SK-N-SH (cell line): Measurements from ENCODE around the gene GAPVD1. TPM values are rescaled to one million over a fixed set of nuclear protein-coding genes. Genes with fewer than 3 reads are reported as not detected.

Experiments used
- CTCF ChIA-PET: fragments of 300-600, 350-600 bp; formaldehyde crosslinking; extraction: SDS; loops from one replicate; lab custom pipeline; 2021; lab: Yijun Ruan, JAX
- POLR2A ChIA-PET: fragments of 350-600 bp; sonication (Branson Sonifier 250); formaldehyde crosslinking; extraction: SDS; loops from one replicate; lab custom pipeline; 2020; ENCODE audit warnings: antibody characterized with exemption, inconsistent platforms; lab: Yijun Ruan, JAX
- DNase-seq: peaks from one replicate; pipeline ENCODE4 v3.0.0; 2012
- H2AFZ ChIP-seq: fragments of 200-600 bp; sonication (generic); 2 replicates; pipeline ENCODE4 v1.8.1; 2016; ENCODE audit warnings: antibody characterized with exemption, mild to moderate bottlenecking, low read depth
- H3F3A ChIP-seq: fragments of 200-600 bp; sonication (generic); replicated peaks from 2 replicates; pipeline ENCODE3; 2016; ENCODE audit warnings: antibody characterized with exemption, mild to moderate bottlenecking; ENCODE audit not compliant: insufficient read depth
- H3K27ac ChIP-seq, 2 experiments: fragments of 200-500 bp in 1 of 2; fragments of 200-600 bp in 1 of 2; sonication (Bioruptor generic) in 1 of 2; sonication (generic), shearing (Covaris generic) in 1 of 2; 2 replicates each; pipeline versions ENCODE4 v1.5.1 to v1.6.1; 2014 to 2016; ENCODE audit warnings: low read depth in 2 of 2, inconsistent platforms in 1 of 2, low read length in 1 of 2, mild to moderate bottlenecking in 1 of 2, mixed read lengths in 1 of 2
- H3K27me3 ChIP-seq: fragments of 200-600 bp; sonication (generic), shearing (Covaris generic); 2 replicates; pipeline ENCODE4 v1.6.1; 2016; ENCODE audit warnings: mixed run types; ENCODE audit not compliant: insufficient read depth
- H3K36me3 ChIP-seq, 2 experiments: fragments of 200-500 bp in 1 of 2; fragments of 200-600 bp in 1 of 2; sonication (Bioruptor generic) in 1 of 2; sonication (generic) in 1 of 2; replicated peaks in 1 of 2; 2 replicates each; pipeline versions ENCODE3 to v1.5.1; 2014 to 2016; ENCODE audit warnings: low read length in 1 of 2, mild to moderate bottlenecking in 1 of 2; ENCODE audit not compliant: insufficient read depth in 2 of 2, control insufficient read depth in 1 of 2
- H3K4me1 ChIP-seq, 2 experiments: fragments of 200-500 bp in 1 of 2; fragments of 200-600 bp in 1 of 2; sonication (Bioruptor generic) in 1 of 2; sonication (generic), shearing (Covaris generic) in 1 of 2; 2 replicates each; pipeline versions ENCODE4 v1.5.1 to v1.6.1; 2014 to 2016; ENCODE audit warnings: low read depth in 1 of 2, low read length in 1 of 2, mixed run types in 1 of 2; ENCODE audit not compliant: insufficient read depth in 2 of 2, control insufficient read depth in 1 of 2
- H3K4me2 ChIP-seq: fragments of 200-600 bp; sonication (generic), shearing (Covaris generic); 2 replicates; pipeline ENCODE4 v1.6.1; 2017; ENCODE audit warnings: mixed run types
- H3K4me3 ChIP-seq, 2 experiments: fragments of 200-500 bp in 1 of 2; fragments of 200-600 bp in 1 of 2; sonication (Bioruptor generic) in 1 of 2; sonication (generic), shearing (Covaris generic) in 1 of 2; 2 replicates each; pipeline versions ENCODE4 v1.5.1 to v1.8.1; 2014 to 2016; ENCODE audit warnings: low read depth in 2 of 2, inconsistent platforms in 1 of 2, low read length in 1 of 2, mild to moderate bottlenecking in 1 of 2, mixed read lengths in 1 of 2, moderate library complexity in 1 of 2
- H3K79me2 ChIP-seq: fragments of 200-600 bp; sonication (generic); 2 replicates; pipeline ENCODE4 v1.8.1; 2017; ENCODE audit warnings: mild to moderate bottlenecking; ENCODE audit not compliant: insufficient read depth
- H3K9ac ChIP-seq: fragments of 200-600 bp; sonication (generic); 2 replicates; pipeline ENCODE4 v1.6.1; 2017; ENCODE audit warnings: mixed run types
- H3K9me2 ChIP-seq: fragments of 200-600 bp; sonication (generic); 2 replicates; pipeline ENCODE4 v1.6.1; 2017; ENCODE audit warnings: mixed run types
- H3K9me3 ChIP-seq: fragments of 200-600 bp; sonication (generic); 2 replicates; pipeline ENCODE4 v1.6.1; 2017; ENCODE audit warnings: mixed run types, mild to moderate bottlenecking, moderate library complexity
- H4K20me1 ChIP-seq: fragments of 200-600 bp; sonication (generic); 2 replicates; pipeline ENCODE4 v1.6.1; 2017; ENCODE audit warnings: mild to moderate bottlenecking, mixed run types; ENCODE audit not compliant: insufficient read depth
- CHD2 ChIP-seq: fragments of 150-350 bp; IDR thresholded peaks from 2 replicates; pipeline ENCODE4 v1.6.1; 2018; ENCODE audit warnings: low read length; ENCODE audit not compliant: partially characterized antibody
- ELF1 ChIP-seq: IDR thresholded peaks from 2 replicates; pipeline ENCODE4 v1.4.0; 2012
- EP300 ChIP-seq, 2 experiments: IDR thresholded peaks; 2 replicates each; pipeline versions ENCODE4 v1.4.0 to v1.6.1; 2012; ENCODE audit warnings: borderline replicate concordance in 1 of 2, low read depth in 1 of 2, low read length in 1 of 2
- EZH2phosphoT487 ChIP-seq: fragments of 200-600 bp; sonication (generic); IDR thresholded peaks from 2 replicates; pipeline ENCODE4 v1.6.1; 2017; ENCODE audit warnings: low read depth, mixed run types, mild to moderate bottlenecking, antibody characterized with exemption, moderate library complexity, borderline replicate concordance
- FOSL2 ChIP-seq: IDR thresholded peaks from 2 replicates; pipeline ENCODE4 v1.4.0; 2012; ENCODE audit warnings: low read depth, mild to moderate bottlenecking, moderate library complexity, borderline replicate concordance
- FOXJ3 ChIP-seq: sonication (generic); formaldehyde crosslinking; IDR thresholded peaks from 2 replicates; pipeline ENCODE4 v1.5.1; 2020; ENCODE audit warnings: mild to moderate bottlenecking, missing genetic modification reagents
- GABPA ChIP-seq: IDR thresholded peaks from 2 replicates; pipeline ENCODE4 v1.4.0; 2012; ENCODE audit warnings: low read depth, mild to moderate bottlenecking
- GATA2 ChIP-seq: sonication (generic); formaldehyde crosslinking; IDR thresholded peaks from 2 replicates; pipeline ENCODE4 v1.5.0; 2020; ENCODE audit warnings: mild to moderate bottlenecking, missing genetic modification reagents
- MXI1 ChIP-seq: IDR thresholded peaks from 2 replicates; pipeline ENCODE4 v1.6.1; 2012; ENCODE audit warnings: mild to moderate bottlenecking, low read depth, low read length, improper control_type of control experiment
- POLR2AphosphoS5 ChIP-seq: IDR thresholded peaks from 2 replicates; pipeline ENCODE4 v1.6.1; 2012; ENCODE audit warnings: low read depth, low read length
- RFX5 ChIP-seq: IDR thresholded peaks from 2 replicates; pipeline ENCODE4 v1.6.1; 2012; ENCODE audit warnings: mild to moderate bottlenecking, improper control_type of control experiment, low read length
- RXRA ChIP-seq: IDR thresholded peaks from 2 replicates; pipeline ENCODE4 v1.4.0; 2012; ENCODE audit warnings: low read depth, mild to moderate bottlenecking, borderline replicate concordance
- SIN3A ChIP-seq: IDR thresholded peaks from 2 replicates; pipeline ENCODE4 v1.6.1; 2012; ENCODE audit warnings: low read depth, mild to moderate bottlenecking, low read length, moderate library complexity, borderline replicate concordance
- TCF12 ChIP-seq: IDR thresholded peaks from 2 replicates; pipeline ENCODE4 v1.4.0; 2012
- WGBS: methylation state at CpG from one replicate; pipeline ENCODE4 v1.1.6; 2017; ENCODE audit warnings: low lambda C conversion rate; 5-methylcytosine and 5-hydroxymethylcytosine counted together
- polyA plus RNA-seq, 3 experiments: library from polyadenylated mRNA; depleted of rRNA; stranded (reverse); fragments of >200 nt; gene quantifications; 2 replicates each; pipeline ENCODE4 v1.2.3, GENCODE V29; 2012
- TF ChIP-seq, protein P1 (sequence below): IDR thresholded peaks from 2 replicates; pipeline ENCODE4 v1.6.1; 2012; ENCODE audit warnings: mild to moderate bottlenecking, low read depth, low read length, moderate library complexity
- TF ChIP-seq, protein P2 (sequence below): fragments of 200-600 bp; sonication (generic); IDR thresholded peaks from 2 replicates; pipeline ENCODE4 v1.6.1; 2017; ENCODE audit warnings: antibody characterized with exemption, mild to moderate bottlenecking, moderate library complexity
- TF ChIP-seq, protein P3 (sequence below): fragments of 150-350 bp; IDR thresholded peaks from 2 replicates; pipeline ENCODE4 v1.6.1; 2017; ENCODE audit warnings: antibody characterized with exemption, low read length, low read depth, borderline replicate concordance
- TF ChIP-seq, protein P4 (sequence below): fragments of 150-350 bp; IDR thresholded peaks from 2 replicates; pipeline ENCODE4 v1.6.1; 2016; ENCODE audit warnings: mild to moderate bottlenecking, low read depth, low read length

The GAPVD1 gene
- polyA plus RNA-seq, 1 of the 3 experiments (the other 2 are of a cell fraction), result 10.5 TPM

DNA sequence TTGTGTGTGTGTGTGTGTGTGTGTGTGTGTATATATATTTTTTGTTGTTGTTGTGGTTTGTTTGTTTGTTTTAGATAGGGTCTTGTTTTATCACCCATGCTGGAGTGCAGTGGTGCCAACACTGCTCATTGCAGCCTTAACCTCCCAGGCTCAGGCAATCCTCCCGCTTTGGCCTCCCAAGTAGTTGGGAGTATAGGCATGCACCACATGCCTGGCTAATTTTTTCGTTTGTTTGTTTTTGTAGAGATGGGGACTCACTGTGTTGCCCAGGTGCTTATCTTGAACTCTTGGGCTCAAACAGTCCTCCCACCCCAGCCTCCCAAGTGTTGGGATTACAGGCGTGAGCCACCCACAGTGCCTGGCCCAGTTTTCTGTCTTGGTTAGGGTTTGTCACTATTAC is 77.3 kb downstream of the GAPVD1 start:
- Histone ChIP-seq H4K20me1 (peaks cover 8% of the 10 kb centered on the region; the same call in 1 of the 2 replicates), H3K4me1 (peaks cover 2 to 11% of the 10 kb centered on the region in 2 experiments; a peak in 3 of 4 replicates), H2AFZ (no peak overlapping the region), H3F3A (peaks cover 16% of the 10 kb centered on the region), H3K9me3 (no peaks in the 10 kb centered on the region), H3K4me3 (no peak overlapping the region), H3K9me2 (no peaks in the 10 kb centered on the region), H3K27me3 (no peaks in the 10 kb centered on the region), H3K36me3 (peaks cover 33 to 35% of the 10 kb centered on the region in 2 experiments), H3K27ac (no peak overlapping the region), H3K9ac (no peak overlapping the region), H3K4me2 (no peak overlapping the region), H3K79me2 (no peaks in the 10 kb centered on the region)
- TF ChIP-seq, protein P1, sequence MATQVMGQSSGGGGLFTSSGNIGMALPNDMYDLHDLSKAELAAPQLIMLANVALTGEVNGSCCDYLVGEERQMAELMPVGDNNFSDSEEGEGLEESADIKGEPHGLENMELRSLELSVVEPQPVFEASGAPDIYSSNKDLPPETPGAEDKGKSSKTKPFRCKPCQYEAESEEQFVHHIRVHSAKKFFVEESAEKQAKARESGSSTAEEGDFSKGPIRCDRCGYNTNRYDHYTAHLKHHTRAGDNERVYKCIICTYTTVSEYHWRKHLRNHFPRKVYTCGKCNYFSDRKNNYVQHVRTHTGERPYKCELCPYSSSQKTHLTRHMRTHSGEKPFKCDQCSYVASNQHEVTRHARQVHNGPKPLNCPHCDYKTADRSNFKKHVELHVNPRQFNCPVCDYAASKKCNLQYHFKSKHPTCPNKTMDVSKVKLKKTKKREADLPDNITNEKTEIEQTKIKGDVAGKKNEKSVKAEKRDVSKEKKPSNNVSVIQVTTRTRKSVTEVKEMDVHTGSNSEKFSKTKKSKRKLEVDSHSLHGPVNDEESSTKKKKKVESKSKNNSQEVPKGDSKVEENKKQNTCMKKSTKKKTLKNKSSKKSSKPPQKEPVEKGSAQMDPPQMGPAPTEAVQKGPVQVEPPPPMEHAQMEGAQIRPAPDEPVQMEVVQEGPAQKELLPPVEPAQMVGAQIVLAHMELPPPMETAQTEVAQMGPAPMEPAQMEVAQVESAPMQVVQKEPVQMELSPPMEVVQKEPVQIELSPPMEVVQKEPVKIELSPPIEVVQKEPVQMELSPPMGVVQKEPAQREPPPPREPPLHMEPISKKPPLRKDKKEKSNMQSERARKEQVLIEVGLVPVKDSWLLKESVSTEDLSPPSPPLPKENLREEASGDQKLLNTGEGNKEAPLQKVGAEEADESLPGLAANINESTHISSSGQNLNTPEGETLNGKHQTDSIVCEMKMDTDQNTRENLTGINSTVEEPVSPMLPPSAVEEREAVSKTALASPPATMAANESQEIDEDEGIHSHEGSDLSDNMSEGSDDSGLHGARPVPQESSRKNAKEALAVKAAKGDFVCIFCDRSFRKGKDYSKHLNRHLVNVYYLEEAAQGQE, result no peak
- TF ChIP-seq POLR2AphosphoS5 (no peak), ELF1 (no peak), RFX5 (no peak), GABPA (no peak), EP300 (IDR thresholded peaks at IDR 0.05; ENCODE audit: borderline replicate concordance in 1 of 2, low read depth in 1 of 2, low read length in 1 of 2) (no peak), TCF12 (no peak), CHD2 (no peak), EZH2phosphoT487 (no peak), RXRA (no peak), SIN3A (no peak), FOSL2 (no peak), FOXJ3 (CRISPR knock-in tag) (no peak), MXI1 (no peak), GATA2 (CRISPR knock-in tag) (no peak)
- TF ChIP-seq, protein P2, sequence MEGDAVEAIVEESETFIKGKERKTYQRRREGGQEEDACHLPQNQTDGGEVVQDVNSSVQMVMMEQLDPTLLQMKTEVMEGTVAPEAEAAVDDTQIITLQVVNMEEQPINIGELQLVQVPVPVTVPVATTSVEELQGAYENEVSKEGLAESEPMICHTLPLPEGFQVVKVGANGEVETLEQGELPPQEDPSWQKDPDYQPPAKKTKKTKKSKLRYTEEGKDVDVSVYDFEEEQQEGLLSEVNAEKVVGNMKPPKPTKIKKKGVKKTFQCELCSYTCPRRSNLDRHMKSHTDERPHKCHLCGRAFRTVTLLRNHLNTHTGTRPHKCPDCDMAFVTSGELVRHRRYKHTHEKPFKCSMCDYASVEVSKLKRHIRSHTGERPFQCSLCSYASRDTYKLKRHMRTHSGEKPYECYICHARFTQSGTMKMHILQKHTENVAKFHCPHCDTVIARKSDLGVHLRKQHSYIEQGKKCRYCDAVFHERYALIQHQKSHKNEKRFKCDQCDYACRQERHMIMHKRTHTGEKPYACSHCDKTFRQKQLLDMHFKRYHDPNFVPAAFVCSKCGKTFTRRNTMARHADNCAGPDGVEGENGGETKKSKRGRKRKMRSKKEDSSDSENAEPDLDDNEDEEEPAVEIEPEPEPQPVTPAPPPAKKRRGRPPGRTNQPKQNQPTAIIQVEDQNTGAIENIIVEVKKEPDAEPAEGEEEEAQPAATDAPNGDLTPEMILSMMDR, result no peak
- TF ChIP-seq, protein P3, sequence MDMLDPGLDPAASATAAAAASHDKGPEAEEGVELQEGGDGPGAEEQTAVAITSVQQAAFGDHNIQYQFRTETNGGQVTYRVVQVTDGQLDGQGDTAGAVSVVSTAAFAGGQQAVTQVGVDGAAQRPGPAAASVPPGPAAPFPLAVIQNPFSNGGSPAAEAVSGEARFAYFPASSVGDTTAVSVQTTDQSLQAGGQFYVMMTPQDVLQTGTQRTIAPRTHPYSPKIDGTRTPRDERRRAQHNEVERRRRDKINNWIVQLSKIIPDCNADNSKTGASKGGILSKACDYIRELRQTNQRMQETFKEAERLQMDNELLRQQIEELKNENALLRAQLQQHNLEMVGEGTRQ, result no peak
- TF ChIP-seq, protein P4, sequence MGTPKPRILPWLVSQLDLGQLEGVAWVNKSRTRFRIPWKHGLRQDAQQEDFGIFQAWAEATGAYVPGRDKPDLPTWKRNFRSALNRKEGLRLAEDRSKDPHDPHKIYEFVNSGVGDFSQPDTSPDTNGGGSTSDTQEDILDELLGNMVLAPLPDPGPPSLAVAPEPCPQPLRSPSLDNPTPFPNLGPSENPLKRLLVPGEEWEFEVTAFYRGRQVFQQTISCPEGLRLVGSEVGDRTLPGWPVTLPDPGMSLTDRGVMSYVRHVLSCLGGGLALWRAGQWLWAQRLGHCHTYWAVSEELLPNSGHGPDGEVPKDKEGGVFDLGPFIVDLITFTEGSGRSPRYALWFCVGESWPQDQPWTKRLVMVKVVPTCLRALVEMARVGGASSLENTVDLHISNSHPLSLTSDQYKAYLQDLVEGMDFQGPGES, result no peak
- CTCF ChIA-PET, result no interaction called here
- POLR2A ChIA-PET, result no interaction called here
- DNase-seq, result no peak
- 97% methylated on average over 3 of the region's 3 CpGs for WGBS
